GM03348 (cell line): ENCODE data around the gene KRT3.

Source experiments
- DNase-seq: peaks from one replicate; pipeline ENCODE4 v3.0.0; 2012; ENCODE audit warnings: low spot score

The KRT3 gene

GRCh38 chr12:52795694-52796428, at the start of gene KRT3:
TSS of gene KRT3 (minus strand) at chr12:52796117. CDS start at chr12:52796042, 75 bp downstream.
- no peak for DNase-seq

GRCh38 chr12:52844386-52844785, 48.5 kb upstream of the KRT3 start:
- DNase-seq = no peak

GRCh38 chr12:52839436-52840105, 43.7 kb upstream of the KRT3 start:
- no peak for DNase-seq

GRCh38 chr12:52838609-52839435, 42.9 kb upstream of the KRT3 start:
- no peak for DNase-seq

GRCh38 chr12:52837781-52838608, 42.1 kb upstream of the KRT3 start:
- DNase-seq = no peak

- DNase-seq = peak; percentile 81
These were observed 41.5 kb upstream of the KRT3 start for GRCh38 chr12:52837413-52837741.

- DNase-seq = no peak
These were observed 40.8 kb upstream of the KRT3 start for GRCh38 chr12:52836491-52837412.

- DNase-seq = peak; percentile 61
These were observed 40.1 kb upstream of the KRT3 start for GRCh38 chr12:52836042-52836466.

GRCh38 chr12:52835271-52836041, 39.5 kb upstream of the KRT3 start:
- no peak for DNase-seq

GRCh38 chr12:52834727-52835001, 38.7 kb upstream of the KRT3 start:
- no peak for DNase-seq

GRCh38 chr12:52833922-52834726, 38.2 kb upstream of the KRT3 start, which contains the start of gene KRT79:
TSS of gene KRT79 (minus strand) at chr12:52834311. CDS start at chr12:52834260, 51 bp downstream.
- no peak for DNase-seq

GRCh38 chr12:52832985-52833905, 37.3 kb upstream of the KRT3 start:
- DNase-seq = no peak

- no peak for DNase-seq
These were observed 36.5 kb upstream of the KRT3 start for GRCh38 chr12:52832451-52832850.

GRCh38 chr12:52831251-52831650, 35.3 kb upstream of the KRT3 start:
- DNase-seq = no peak

- DNase-seq = no peak
These were observed 34.3 kb upstream of the KRT3 start for GRCh38 chr12:52829986-52830770.

GRCh38 chr12:52828591-52829021, 32.7 kb upstream of the KRT3 start:
- DNase-seq = no peak

- DNase-seq = no peak
These were observed 32.2 kb upstream of the KRT3 start for GRCh38 chr12:52828156-52828555.
